Fibroblast of the conjunctiva (primary cell): ENCODE results near the gene SFXN4.
A peak's percentile ranks its signal among the peaks of the same experiment; 100 is the strongest.
"Not testable (repeated sequence)": the region's sequence is repeated elsewhere in the genome, so short reads cannot be mapped to it uniquely, and the experiment has no call there.

ENCODE experiments used
- DNase-seq: peaks from one replicate; pipeline ENCODE4 v3.0.0-alpha.2; 2010; ENCODE audit warnings: low read depth

Gene SFXN4

DNA sequence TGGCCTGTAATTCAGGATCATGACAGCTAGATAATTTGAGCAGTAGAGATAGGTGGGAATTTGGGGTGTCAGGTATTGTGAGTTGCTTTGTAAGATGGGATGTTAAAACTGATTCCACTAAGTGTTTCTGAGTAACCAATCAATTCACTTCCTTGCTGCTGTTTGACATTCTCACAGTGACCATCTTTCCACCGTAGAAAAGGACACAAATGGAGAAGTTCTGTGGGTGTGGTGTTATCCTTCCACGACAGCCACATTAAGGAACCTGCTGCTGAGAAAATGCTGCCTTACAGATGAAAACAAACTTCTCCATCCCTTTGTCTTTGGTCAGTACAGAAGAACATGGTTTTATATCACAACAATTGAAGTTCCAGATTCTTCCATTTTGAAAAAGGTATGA is 57.7 kb downstream of the SFXN4 start:
- DNase-seq = not testable (repeated sequence)

DNA sequence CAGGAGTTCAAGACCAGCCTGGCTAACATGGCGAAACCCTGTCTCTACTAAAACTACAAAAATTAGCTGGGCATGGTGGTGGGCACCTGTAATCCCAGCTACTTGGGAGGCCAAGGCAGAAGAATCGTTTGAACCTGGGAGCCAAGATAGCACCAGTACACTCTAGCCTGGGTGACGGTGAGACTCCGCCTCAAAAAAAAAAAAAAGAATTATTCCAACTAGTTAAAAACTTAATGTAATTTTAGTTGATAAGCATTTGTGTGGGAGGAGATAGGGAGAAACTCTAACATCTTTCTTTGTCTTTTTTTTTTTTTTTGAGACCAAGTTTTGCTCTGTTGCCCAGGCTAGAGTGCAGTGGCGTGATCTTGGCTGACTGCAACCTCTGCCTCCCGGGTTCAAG is 58.4 kb downstream of the SFXN4 start:
- not testable (repeated sequence) for DNase-seq

DNA sequence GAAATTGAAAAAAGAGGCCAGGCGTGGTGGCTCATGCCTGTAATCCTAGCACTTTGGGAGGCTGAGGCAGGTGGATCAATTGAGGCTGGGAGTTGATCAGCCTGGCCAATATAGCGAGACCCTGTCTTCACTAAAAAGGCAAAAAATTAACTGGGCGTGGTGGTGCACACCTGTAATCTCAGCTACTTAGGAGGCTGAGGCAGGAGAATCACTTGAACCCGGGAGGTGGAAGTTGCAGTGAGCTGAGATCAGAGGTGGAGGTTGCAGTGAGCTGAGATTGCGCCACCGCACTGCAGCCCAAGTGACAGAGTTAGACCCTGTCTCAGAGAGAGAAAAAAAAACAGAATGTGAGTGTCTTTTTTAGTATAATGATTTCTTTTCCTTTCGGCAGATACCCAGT is 59.6 kb downstream of the SFXN4 start:
- not testable (repeated sequence) for DNase-seq

DNA sequence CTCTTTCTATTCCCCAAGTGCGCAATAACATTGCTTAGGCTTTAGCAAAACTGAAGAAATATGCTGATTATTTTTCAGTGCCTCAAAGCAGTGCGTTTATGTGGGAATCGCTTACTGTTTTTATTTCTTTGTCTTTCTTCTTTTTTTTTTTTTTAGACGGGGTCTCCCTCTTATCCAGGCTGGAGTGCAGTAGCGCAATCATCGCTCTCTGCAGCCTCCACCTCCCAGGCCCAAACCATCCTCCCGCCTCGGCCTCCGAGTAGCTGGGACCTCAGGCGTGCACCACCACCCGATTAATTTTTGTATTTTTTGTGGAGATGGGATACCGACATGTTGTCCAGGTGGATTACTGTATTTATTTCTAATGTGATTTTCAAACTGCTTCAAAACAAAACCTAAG is 60.4 kb downstream of the SFXN4 start:
- DNase-seq = no peak

DNA sequence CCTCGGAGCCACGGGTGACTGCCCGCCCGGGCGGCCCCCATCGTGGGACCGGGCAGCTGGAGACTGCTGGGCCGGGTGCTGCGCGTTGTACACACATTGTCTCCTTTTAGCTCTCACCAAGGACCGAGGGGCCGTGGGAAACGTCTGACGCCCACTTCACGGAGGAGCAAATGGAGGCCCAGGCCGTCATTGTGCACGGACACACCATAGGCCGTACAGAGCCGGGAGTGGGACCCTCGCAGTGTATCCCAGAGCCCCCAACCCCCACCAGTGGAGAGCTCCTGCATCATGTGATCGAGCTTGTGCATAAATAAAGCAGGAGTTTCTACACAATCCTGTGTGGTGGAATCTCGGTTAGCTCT is 60.9 kb downstream of the SFXN4 start:
- no peak for DNase-seq

DNA sequence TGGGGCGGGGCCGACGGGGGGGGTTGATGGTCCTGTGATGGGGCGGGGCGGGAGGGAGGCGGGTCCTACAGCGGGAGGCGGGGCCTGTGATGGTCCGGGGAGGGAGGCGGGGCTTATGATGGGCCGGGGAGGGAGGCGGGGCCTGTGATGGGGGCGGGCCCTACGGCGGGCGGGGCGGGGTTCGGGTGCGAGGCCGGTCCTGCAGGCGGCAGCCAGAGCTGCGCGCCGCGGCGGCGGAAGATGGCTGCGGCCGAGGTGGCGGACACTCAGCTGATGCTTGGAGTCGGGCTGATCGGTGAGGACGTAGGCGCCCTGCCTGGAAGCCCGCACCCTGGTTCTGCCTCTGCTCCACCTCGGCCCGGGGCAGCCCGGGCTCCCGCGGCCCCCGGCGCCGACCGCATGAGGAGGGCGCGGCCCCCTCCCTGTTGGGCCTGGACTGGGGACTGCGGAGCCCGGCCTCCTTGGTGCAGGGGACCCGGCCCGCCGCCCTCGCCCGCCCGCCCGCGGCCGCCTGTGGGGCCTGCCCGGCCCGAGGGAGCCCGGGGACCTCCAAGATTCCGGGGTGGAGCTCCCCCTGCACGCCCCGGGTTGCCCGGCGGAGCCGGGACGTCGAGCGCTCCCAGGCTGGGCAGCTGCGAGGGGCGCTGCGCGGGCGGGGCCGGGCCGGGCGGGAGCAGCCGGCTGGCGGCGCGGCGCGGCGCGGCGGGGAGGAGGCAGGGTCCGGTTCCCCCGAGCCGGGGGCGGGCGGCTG is 61.4 kb downstream of the SFXN4 start, which contains the start of gene DENND10:
Gene DENND10, plus strand, starts transcription at position 211 of the 751 bp plus-strand sequence. Its CDS starts 30 bp downstream, at position 241.
- DNase-seq = peak; percentile 64

DNA sequence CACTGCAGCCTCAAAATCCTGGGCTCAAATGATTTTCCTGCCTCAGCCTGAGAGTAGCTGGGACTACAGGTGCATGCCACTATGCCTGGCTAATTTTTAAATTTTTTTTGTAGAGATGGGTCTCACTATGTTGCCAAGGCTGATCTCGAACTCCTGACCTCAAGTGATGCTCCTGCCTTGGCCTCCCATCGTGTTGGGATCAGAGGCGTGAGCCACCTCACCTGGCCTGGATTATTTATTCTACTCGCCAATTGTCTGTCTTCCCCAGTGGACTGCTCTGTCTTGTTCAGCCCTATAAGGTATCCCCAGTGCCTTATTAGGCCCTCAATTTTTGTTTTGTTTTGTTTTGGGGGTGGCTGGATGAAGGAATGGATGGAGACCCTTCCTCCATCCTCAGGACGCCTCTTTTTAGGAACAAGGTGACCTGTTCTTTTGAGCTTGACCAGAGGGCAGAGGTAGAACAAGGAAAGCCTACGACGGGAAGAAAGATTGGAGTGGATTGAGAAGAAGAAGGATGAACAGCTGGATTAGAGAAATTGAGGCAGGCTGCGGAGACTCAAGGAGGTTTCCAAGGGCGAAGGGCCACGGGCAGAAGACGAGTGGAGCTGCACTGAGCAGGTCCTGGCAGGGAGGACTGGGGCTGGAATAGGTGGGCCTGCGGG is 62.1 kb downstream of the SFXN4 start:
- DNase-seq = no peak

DNA sequence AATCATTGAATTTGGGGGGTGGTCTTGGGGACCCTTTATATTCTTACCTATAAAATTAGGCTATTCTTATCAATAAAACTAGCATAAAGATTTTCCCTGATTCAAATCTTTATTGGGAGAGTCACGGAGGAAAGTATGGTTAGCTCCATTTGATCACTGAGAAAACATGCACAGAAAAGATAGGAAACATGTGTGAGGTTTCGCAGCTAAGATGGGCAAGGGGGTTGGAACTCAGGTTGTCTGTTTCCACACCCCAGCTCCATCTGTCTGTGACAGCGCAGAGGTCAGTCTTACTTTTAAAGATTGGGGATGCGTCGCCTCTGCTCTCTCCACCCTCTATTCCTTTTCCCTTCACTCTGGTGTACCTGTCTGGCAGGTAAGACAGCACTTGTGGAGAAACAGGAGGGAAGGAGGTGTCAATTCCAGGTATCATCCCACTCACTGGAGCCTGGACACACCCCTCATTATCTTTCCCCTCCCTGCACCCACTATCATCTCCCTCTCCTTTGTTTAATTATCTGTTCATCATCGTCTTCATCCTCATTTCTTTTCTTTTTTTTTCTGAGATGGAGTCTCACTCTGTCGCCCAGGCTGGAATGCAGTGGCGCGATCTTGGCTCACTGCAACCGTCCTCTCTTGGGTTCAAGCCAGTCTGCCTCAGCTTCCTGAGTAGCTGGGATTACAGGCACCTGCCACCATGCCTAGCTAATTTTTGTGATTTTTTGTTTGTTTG is 64.0 kb downstream of the SFXN4 start:
- DNase-seq = no peak

DNA sequence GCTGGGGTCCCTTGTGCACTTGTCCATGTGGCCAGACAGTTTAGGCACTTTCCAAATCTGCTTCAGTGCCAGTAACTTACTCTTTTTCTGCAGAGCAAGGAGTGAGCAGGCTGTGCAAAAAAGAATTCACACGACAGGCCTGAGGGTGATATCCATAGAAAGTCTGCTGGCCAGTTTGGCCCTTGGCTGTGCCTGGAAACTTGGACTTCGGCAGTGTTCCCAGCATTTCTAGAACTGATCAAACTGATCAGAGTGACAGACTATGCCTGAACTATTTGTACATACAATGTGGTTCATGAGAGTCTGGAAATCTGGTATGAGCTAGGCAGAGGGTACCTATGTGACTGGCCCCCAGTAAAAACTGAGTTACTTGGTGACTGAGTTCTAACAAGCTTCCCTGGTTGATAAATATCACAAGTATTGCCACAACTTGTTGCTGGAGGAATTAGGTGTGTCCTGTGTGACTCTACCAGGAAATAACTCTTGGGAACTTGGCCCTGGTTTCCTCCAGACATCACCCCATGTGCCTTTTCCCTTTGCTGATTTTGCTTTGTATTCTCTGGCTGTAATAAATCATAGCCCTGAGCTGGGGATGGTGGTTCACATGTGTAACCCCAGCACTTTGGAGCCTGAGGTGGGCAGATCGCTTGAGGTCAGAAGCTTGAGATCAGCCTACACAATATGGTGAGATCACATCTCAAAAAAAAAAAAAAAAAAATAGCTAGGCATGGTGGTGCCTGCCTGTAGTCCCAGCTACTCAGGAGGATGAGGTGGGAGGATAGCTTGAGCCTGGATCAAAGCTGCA is 64.9 kb downstream of the SFXN4 start:
- no peak for DNase-seq

DNA sequence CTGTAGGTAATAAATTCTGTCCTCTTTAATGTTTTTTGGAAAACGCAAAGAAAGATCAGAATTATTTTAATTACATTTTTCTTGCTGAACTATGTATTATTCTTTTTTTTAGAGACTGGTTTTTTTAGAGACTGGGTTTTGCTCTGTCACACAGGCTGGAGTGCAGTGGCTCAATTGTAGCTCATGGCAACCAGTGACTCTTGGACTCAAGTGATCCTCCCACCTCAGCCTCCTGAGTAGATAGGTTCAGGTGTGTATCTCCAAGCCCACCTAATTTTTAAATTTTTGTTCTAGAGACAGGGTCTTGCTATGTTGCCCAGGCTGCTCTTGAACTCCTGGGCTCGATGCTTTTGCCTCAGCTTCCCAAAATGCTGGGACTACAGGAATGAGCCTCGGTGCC is 66.9 kb downstream of the SFXN4 start:
- no peak for DNase-seq

DNA sequence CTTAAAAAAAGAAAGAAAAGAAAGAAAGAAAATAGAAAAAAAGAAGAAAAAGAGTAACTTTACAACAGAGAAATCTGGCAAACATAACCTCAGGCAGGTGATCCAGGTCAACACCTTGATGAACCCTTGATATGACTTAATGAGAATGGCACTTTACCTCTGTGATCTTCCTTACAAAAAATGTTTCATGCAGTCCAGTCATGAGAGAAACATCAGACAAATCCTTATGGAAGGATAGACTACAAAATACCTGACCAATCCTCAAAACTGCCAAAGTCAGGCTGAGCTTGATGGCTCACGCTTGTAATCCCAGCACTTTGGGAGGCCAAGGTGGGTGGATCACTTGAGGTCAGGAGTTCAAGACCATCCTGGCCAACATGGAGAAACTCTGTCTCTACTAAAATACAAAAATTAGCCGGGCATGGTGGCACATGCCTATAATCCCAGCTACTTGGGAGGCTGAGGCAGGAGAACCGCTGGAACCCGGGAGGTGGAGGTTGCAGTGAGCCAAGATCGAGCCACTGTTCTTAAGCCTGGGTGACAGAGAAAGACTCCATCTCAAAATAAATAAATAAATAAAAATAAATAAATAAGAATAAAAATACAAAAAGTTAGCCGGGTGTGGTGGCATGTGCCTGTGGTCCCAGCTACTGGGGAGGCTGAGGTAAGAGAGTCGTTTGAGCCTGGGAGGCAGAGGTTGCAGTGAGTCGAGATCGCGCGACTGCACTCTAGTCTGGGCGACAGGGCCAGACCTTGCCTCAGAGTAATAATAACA is 68.7 kb downstream of the SFXN4 start:
- not testable (repeated sequence) for DNase-seq

DNA sequence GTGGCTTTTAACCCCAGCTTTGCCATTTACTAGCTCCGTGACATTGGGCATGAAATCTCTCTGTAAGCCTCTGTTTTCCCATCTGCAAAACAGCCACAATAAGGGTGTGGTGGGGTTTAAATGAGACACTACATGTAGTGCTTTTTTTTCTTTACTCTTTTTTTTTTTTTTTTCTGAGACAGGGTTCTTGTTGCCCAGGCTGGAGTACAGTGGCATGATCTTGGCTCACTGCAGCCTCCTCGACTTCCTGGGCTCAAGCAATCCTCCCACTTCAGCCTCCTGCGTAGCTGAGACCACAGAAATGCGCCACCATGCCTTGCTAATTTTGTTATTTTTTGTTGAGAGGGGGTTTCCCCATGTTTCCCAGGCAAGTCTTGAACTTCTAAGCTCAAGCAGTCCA is 69.9 kb downstream of the SFXN4 start:
- DNase-seq = no peak

DNA sequence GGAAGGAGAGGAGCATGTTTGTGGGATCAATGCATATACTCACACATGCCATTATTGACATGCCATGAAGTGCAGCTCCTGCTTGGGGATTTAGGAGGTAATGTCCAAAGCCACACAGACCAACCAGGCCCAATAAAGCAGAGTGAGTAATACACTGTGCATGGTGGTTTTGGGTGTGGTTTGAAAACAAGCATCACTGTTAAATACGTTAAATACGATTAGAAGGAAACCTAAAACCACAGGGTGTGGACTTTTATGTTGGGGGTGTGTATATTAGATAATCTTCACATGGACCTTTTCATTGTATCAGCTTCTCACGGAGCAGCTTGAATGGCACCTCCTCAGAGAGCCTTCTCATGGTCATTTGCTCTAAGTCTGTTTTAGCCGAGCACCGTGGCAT is 74.5 kb downstream of the SFXN4 start:
- DNase-seq = peak; percentile 43
